ENCODE measurements around the gene AQP12A.

AQP12A gene

GRCh38 chr2:240707043-240707756 is 15.5 kb downstream of the AQP12A start:
- no peak for DNase-seq (ENCODE audit: low read depth, low spot score)

GRCh38 chr2:240707821-240708220 is 16.2 kb downstream of the AQP12A start:
- DNase-seq (ENCODE audit: low read depth, low spot score) = no peak

GRCh38 chr2:240708457-240708856 is 16.8 kb downstream of the AQP12A start:
- no peak for DNase-seq (ENCODE audit: low read depth, low spot score)

GRCh38 chr2:240711296-240711695 is 19.6 kb downstream of the AQP12A start:
- DNase-seq (ENCODE audit: low read depth, low spot score) = no peak

GRCh38 chr2:240711701-240712100 is 20.0 kb downstream of the AQP12A start:
- DNase-seq (ENCODE audit: low read depth, low spot score) = no peak

GRCh38 chr2:240712121-240712520 is 20.5 kb downstream of the AQP12A start:
- no peak for DNase-seq (ENCODE audit: low read depth, low spot score)

- DNase-seq (ENCODE audit: low read depth, low spot score) = no peak
Measured at GRCh38 chr2:240713071-240713927, 21.6 kb downstream of the AQP12A start.

GRCh38 chr2:240713928-240714746 is 22.5 kb downstream of the AQP12A start:
- no peak for DNase-seq (ENCODE audit: low read depth, low spot score)

- no peak for DNase-seq (ENCODE audit: low read depth, low spot score)
Measured at GRCh38 chr2:240714747-240715725, 23.4 kb downstream of the AQP12A start.

- DNase-seq (ENCODE audit: low read depth, low spot score) = no peak
Measured at GRCh38 chr2:240716130-240716798, 24.6 kb downstream of the AQP12A start.

- no peak for DNase-seq (ENCODE audit: low read depth, low spot score)
Measured at GRCh38 chr2:240717181-240717641, 25.5 kb downstream of the AQP12A start.

- no peak for DNase-seq (ENCODE audit: low read depth, low spot score)
Measured at GRCh38 chr2:240717681-240718581, 26.3 kb downstream of the AQP12A start.

GRCh38 chr2:240718896-240719490 is 27.3 kb downstream of the AQP12A start:
- DNase-seq (ENCODE audit: low read depth, low spot score) = no peak

- no peak for DNase-seq (ENCODE audit: low read depth, low spot score)
Measured at GRCh38 chr2:240719676-240720545, 28.2 kb downstream of the AQP12A start.

GRCh38 chr2:240720686-240721595 is 29.3 kb downstream of the AQP12A start:
- DNase-seq (ENCODE audit: low read depth, low spot score) = no peak

- DNase-seq (ENCODE audit: low read depth, low spot score) = no peak
Measured at GRCh38 chr2:240721596-240722180, 30.0 kb downstream of the AQP12A start.
